Mesenchymal stem cell (in vitro differentiated cells and primary cell): ENCODE data around the gene ROR2.

Experiments
- DNase-seq: peaks from one replicate; pipeline ENCODE4 v3.0.0-alpha.2; 2013
- H2AFZ ChIP-seq: one replicate; pipeline ENCODE4 v1.6.1; 2013; ENCODE audit warnings: low read depth, mild to moderate bottlenecking, control low read depth, inconsistent platforms, low read length, moderate library complexity
- H2AK5ac ChIP-seq: 2 replicates; pipeline ENCODE4 v1.6.1; 2013; ENCODE audit warnings: low read length, moderate library complexity, mild to moderate bottlenecking, inconsistent platforms; ENCODE audit not compliant: severe bottlenecking
- H2BK120ac ChIP-seq: one replicate; pipeline ENCODE4 v1.6.1; 2013; ENCODE audit warnings: low read depth, mild to moderate bottlenecking, inconsistent platforms, low read length, moderate library complexity
- H2BK12ac ChIP-seq, 2 experiments: one replicate each; pipeline ENCODE4 v1.6.1; 2013; ENCODE audit warnings: inconsistent platforms in 2 of 2, low read length in 2 of 2, mild to moderate bottlenecking in 2 of 2, moderate library complexity in 2 of 2, control low read depth in 1 of 2
- H2BK15ac ChIP-seq: one replicate; pipeline ENCODE4 v1.6.1; 2013; ENCODE audit warnings: mild to moderate bottlenecking, low read depth, inconsistent platforms; ENCODE audit not compliant: poor library complexity, severe bottlenecking
- H2BK5ac ChIP-seq: 2 replicates; pipeline ENCODE4 v1.6.1; 2013; ENCODE audit warnings: low read depth, mild to moderate bottlenecking, low read length, control low read depth, inconsistent platforms; ENCODE audit not compliant: poor library complexity, severe bottlenecking
- H3K14ac ChIP-seq, 2 experiments: one replicate each; pipeline ENCODE4 v1.6.1; 2013; ENCODE audit warnings: inconsistent platforms in 2 of 2, low read length in 2 of 2, control low read depth in 1 of 2, mild to moderate bottlenecking in 1 of 2, moderate library complexity in 1 of 2
- H3K18ac ChIP-seq, 2 experiments: one replicate each; pipeline ENCODE4 v1.6.1; 2013; ENCODE audit warnings: inconsistent platforms in 2 of 2, low read length in 2 of 2, control low read depth in 1 of 2, low read depth in 1 of 2, mild to moderate bottlenecking in 1 of 2
- H3K23ac ChIP-seq, 2 experiments: one replicate each; pipeline ENCODE4 v1.6.1; 2013; ENCODE audit warnings: inconsistent platforms in 2 of 2, low read length in 2 of 2, mild to moderate bottlenecking in 2 of 2, moderate library complexity in 2 of 2, control low read depth in 1 of 2
- H3K27ac ChIP-seq: 2 replicates; pipeline ENCODE4 v1.5.1; 2013; ENCODE audit warnings: mild to moderate bottlenecking, moderate library complexity, low read length, control low read depth, inconsistent platforms; ENCODE audit not compliant: poor library complexity, severe bottlenecking
- H3K27me3 ChIP-seq, 2 experiments: 2 replicates each; pipeline versions ENCODE4 v1.6.1 to v1.7.0; 2013; ENCODE audit warnings: low read length in 2 of 2, mild to moderate bottlenecking in 2 of 2, moderate library complexity in 2 of 2, control low read depth in 1 of 2, inconsistent platforms in 1 of 2; ENCODE audit not compliant: control insufficient read depth in 1 of 2, insufficient read depth in 1 of 2
- H3K36me3 ChIP-seq, 2 experiments: 2 replicates each; pipeline versions ENCODE4 v1.6.1 to v1.7.0; 2013; ENCODE audit warnings: low read length in 2 of 2, control low read depth in 1 of 2, inconsistent platforms in 1 of 2, low read depth in 1 of 2, mild to moderate bottlenecking in 1 of 2; ENCODE audit not compliant: insufficient read depth in 2 of 2, control insufficient read depth in 1 of 2
- H3K4ac ChIP-seq, 2 experiments: one replicate each; pipeline ENCODE4 v1.6.1; 2013; ENCODE audit warnings: inconsistent platforms in 2 of 2, low read length in 2 of 2, mild to moderate bottlenecking in 2 of 2, moderate library complexity in 2 of 2, control low read depth in 1 of 2, low read depth in 1 of 2
- H3K4me1 ChIP-seq: 2 replicates; pipeline ENCODE4 v1.6.1; 2013; ENCODE audit warnings: low read depth, low read length, control low read depth; ENCODE audit not compliant: control insufficient read depth, insufficient read depth
- H3K4me2 ChIP-seq: 2 replicates; pipeline ENCODE4 v1.6.1; 2013; ENCODE audit warnings: low read length, mild to moderate bottlenecking, inconsistent platforms; ENCODE audit not compliant: poor library complexity, severe bottlenecking
- H3K4me3 ChIP-seq, 2 experiments: 2 replicates each; pipeline versions ENCODE4 v1.5.1 to v1.7.0; 2013; ENCODE audit warnings: low read length in 2 of 2, mild to moderate bottlenecking in 2 of 2, control low read depth in 1 of 2, low read depth in 1 of 2; ENCODE audit not compliant: insufficient read depth in 1 of 2
- H3K79me1 ChIP-seq: replicated peaks from 2 replicates; pipeline ENCODE4 v1.6.1; 2013; ENCODE audit warnings: mild to moderate bottlenecking, control low read depth, low read length, inconsistent platforms; ENCODE audit not compliant: poor library complexity, severe bottlenecking
- H3K9ac ChIP-seq: 2 replicates; pipeline ENCODE4 v1.7.0; 2013; ENCODE audit warnings: mild to moderate bottlenecking, low read length, moderate library complexity
- H3K9me3 ChIP-seq: 2 replicates; pipeline ENCODE4 v1.7.0; 2013; ENCODE audit warnings: mild to moderate bottlenecking, low read length; ENCODE audit not compliant: control insufficient read depth
- H4K8ac ChIP-seq: one replicate; pipeline ENCODE4 v1.6.1; 2013; ENCODE audit warnings: inconsistent platforms, mild to moderate bottlenecking, low read length, moderate library complexity
- H4K91ac ChIP-seq: one replicate; pipeline ENCODE4 v1.6.1; 2013; ENCODE audit warnings: mild to moderate bottlenecking, low read length, inconsistent platforms
- WGBS: methylation state at CpG from one replicate; pipeline ENCODE4 v1.1.7; 2013; ENCODE audit warnings: mixed read lengths; 5-methylcytosine and 5-hydroxymethylcytosine counted together

Gene ROR2

DNA sequence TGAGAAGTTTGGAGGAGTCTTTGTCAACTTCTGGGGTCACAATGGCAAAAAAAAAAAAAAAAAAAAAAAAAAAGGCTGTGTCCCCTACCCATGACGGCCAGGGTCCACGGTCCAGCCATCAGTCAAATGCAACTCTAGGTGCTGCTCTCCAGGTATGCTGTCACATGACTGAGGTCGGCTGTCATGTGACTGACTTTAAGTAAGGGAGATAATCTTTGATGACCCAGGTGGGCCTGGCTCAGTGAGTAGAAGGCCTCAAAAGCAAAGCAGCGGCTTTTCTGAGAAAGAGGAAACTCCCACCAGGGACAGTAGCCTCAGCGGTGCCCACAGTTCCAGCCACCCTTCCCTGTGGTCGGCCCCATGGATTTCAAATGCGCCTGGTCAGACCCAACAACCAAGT lies 117.7 kb downstream of the ROR2 start:
- Histone ChIP-seq H3K14ac (no peak overlapping the region), H3K4me2 (no peak overlapping the region), H2BK12ac (no peak overlapping the region), H3K27me3 (no peaks in the 10 kb centered on the region), H2AFZ (no peak overlapping the region), H2BK120ac (no peak overlapping the region), H4K91ac (no peak overlapping the region), H2AK5ac (no peak overlapping the region), H3K4ac (no peak overlapping the region), H3K79me1 (peaks cover 35% of the 10 kb centered on the region), H3K4me1 (peaks cover 15% of the 10 kb centered on the region), H3K27ac (no peak overlapping the region), H3K18ac (no peak overlapping the region), H3K23ac (no peak overlapping the region), H2BK15ac (no peak overlapping the region), H3K36me3 (no peaks in the 10 kb centered on the region), H4K8ac (peak overlapping the region; percentile 12), H3K9ac (no peak overlapping the region), H3K4me3 (no peak overlapping the region), H2BK5ac (no peak overlapping the region), H3K9me3 (no peaks in the 10 kb centered on the region)
- WGBS: 95% methylated on average over 7 of the region's 7 CpGs
- no peak for DNase-seq

DNA sequence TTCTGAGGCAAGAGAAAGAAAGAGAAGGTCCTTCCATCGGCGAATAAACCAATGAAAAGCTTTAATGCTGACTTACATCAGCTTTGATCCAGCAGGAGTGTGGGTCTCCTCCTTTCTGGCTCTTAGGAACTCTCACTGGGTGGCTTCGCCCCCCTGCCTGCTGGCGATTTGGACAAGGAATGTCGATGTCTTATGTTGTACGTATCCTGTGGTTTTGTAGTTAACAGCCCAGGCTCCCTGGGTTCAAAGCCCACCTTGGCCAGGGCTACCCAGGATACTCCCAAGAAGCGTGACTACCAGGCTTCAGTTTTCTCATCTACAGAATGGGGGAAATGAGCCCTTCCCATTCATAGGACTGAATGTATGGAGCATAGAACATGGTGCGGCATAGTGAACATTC lies 124.2 kb downstream of the ROR2 start:
- no peak overlapping the region for H3K27ac ChIP-seq
- H4K91ac ChIP-seq: no peak overlapping the region
- no peak overlapping the region for H2AK5ac ChIP-seq
- H2BK12ac ChIP-seq: no peak overlapping the region
- H2BK5ac ChIP-seq: no peak overlapping the region
- no peak for DNase-seq
- H3K9me3 ChIP-seq: no peaks in the 10 kb centered on the region
- H4K8ac ChIP-seq: no peak overlapping the region
- peaks cover 6% of the 10 kb centered on the region for H3K4me1 ChIP-seq
- H2BK15ac ChIP-seq: no peak overlapping the region
- H3K18ac ChIP-seq: no peak overlapping the region
- no peak overlapping the region for H3K14ac ChIP-seq
- H2BK120ac ChIP-seq: no peak overlapping the region
- no peak overlapping the region for H3K4me2 ChIP-seq
- no peak overlapping the region for H2AFZ ChIP-seq
- no peak overlapping the region for H3K23ac ChIP-seq
- H3K27me3 ChIP-seq: no peaks in the 10 kb centered on the region
- peaks cover 26% of the 10 kb centered on the region for H3K79me1 ChIP-seq
- no peak overlapping the region for H3K4ac ChIP-seq
- 98% methylated on average over 8 of the region's 8 CpGs for WGBS
- H3K9ac ChIP-seq: no peak overlapping the region
- H3K4me3 ChIP-seq: no peak overlapping the region
- H3K36me3 ChIP-seq: no peaks in the 10 kb centered on the region

DNA sequence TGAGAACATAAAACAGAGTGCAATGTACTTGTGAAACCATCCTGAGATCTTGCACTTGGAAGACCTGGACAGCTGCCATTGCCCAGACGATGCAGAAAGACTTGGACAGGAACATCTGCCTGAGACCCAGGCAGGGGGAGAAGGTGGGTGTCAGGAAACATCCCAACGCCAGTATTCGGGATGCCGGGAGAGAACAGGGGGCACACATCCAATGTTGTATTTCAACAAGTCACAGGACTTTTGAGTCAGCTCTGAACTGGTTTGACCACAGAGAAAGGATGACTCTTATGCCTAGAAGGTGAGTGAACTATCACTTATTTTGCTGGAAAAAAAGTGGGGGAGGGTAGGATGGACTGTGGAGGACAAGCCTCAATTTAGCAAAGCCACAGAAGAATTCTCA lies 124.6 kb downstream of the ROR2 start:
- Histone ChIP-seq H3K14ac (no peak overlapping the region), H3K4ac (no peak overlapping the region), H3K9me3 (no peaks in the 10 kb centered on the region), H3K4me2 (no peak overlapping the region), H3K4me1 (peaks cover 6% of the 10 kb centered on the region), H3K36me3 (no peaks in the 10 kb centered on the region), H2AK5ac (no peak overlapping the region), H3K27ac (no peak overlapping the region), H3K79me1 (peaks cover 26% of the 10 kb centered on the region), H2BK5ac (no peak overlapping the region), H3K27me3 (no peaks in the 10 kb centered on the region), H3K23ac (no peak overlapping the region), H2BK15ac (no peak overlapping the region), H3K18ac (no peak overlapping the region), H3K9ac (peak overlapping the region; percentile 68), H3K4me3 (peak overlapping the region in 1 of 2 experiments; percentile 56), H2AFZ (no peak overlapping the region), H4K8ac (no peak overlapping the region), H4K91ac (no peak overlapping the region), H2BK12ac (no peak overlapping the region), H2BK120ac (no peak overlapping the region)
- WGBS: 94% methylated on average over 4 of the region's 4 CpGs
- DNase-seq: no peak

DNA sequence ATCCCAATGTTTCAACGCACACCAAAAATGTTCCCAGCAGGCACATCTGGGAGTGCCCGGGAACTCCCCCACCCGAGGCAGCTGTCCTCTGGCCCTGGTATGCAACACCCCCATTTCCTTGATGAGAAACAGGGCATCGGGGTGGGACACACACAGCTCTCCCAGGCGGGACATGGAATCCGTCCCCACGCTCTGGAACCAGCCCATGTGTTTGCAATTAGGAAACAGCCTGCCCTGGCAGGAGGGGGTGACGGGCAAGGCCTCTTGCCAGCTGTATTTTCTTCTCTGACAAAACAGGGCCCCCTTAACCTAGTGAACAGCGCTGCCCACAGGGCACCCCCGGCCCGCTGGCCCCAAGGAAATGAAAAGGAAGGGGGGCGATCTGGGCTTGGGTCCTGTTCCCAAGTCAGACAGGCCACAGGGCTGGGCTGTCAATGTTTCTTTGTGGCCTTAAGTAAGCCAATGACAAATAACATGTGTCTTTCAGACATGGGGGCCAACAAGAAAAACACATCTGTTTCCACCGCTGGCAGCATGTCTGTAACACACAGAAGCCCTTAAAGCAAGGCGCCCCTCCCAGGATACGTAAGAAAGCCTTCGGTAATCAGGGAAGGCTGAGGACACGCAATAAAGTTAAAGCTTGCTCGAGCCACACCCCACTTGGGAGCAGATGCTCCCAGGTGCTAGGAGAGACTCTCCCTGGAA lies 125.3 kb downstream of the ROR2 start:
- Histone ChIP-seq H3K18ac (no peak overlapping the region), H3K14ac (no peak overlapping the region), H3K79me1 (peaks cover 26% of the 10 kb centered on the region), H2BK5ac (no peak overlapping the region), H2BK120ac (no peak overlapping the region), H3K4me1 (peaks cover 6% of the 10 kb centered on the region), H3K9ac (peak overlapping the region; percentile 68), H2BK15ac (peak overlapping the region; percentile 71), H3K27me3 (no peaks in the 10 kb centered on the region), H2BK12ac (no peak overlapping the region), H2AK5ac (no peak overlapping the region), H4K8ac (peak overlapping the region; percentile 43), H3K4ac (no peak overlapping the region), H3K9me3 (no peaks in the 10 kb centered on the region), H3K4me2 (no peak overlapping the region), H2AFZ (no peak overlapping the region), H3K4me3 (peak overlapping the region; percentile 7 to 56), H3K27ac (no peak overlapping the region), H3K23ac (no peak overlapping the region), H3K36me3 (no peaks in the 10 kb centered on the region), H4K91ac (peak overlapping the region; percentile 28)
- 65% methylated on average over 18 of the region's 18 CpGs for WGBS
- peak; percentile 22 for DNase-seq
